Measurements from ENCODE around the gene CUL9.

- no peak for TF ChIP-seq EZH2 (IDR thresholded peaks at IDR 0.05; ENCODE audit: borderline replicate concordance, low read depth, low read length, severe bottlenecking)
- TF ChIP-seq, protein P1, sequence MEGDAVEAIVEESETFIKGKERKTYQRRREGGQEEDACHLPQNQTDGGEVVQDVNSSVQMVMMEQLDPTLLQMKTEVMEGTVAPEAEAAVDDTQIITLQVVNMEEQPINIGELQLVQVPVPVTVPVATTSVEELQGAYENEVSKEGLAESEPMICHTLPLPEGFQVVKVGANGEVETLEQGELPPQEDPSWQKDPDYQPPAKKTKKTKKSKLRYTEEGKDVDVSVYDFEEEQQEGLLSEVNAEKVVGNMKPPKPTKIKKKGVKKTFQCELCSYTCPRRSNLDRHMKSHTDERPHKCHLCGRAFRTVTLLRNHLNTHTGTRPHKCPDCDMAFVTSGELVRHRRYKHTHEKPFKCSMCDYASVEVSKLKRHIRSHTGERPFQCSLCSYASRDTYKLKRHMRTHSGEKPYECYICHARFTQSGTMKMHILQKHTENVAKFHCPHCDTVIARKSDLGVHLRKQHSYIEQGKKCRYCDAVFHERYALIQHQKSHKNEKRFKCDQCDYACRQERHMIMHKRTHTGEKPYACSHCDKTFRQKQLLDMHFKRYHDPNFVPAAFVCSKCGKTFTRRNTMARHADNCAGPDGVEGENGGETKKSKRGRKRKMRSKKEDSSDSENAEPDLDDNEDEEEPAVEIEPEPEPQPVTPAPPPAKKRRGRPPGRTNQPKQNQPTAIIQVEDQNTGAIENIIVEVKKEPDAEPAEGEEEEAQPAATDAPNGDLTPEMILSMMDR (IDR thresholded peaks at IDR 0.05; ENCODE audit: borderline replicate concordance, extremely low read depth, low read length, poor library complexity, severe bottlenecking) = peak; percentile 95
Observed at GRCh38 chr6:43228951-43229802, 47.2 kb downstream of the CUL9 start, which contains the start of gene DNPH1.
